HepG2 (cell line): ENCODE measurements around the gene EFNA2. TPM values are rescaled to one million over a fixed set of nuclear protein-coding genes. Genes with fewer than 3 reads are reported as not detected.

Experiments
- CENPT ChIP-seq: sonication (generic); formaldehyde crosslinking; IDR thresholded peaks from 2 replicates; pipeline ENCODE4 v1.8.0; 2022; ENCODE audit warnings: low read depth, mild to moderate bottlenecking, moderate library complexity, missing genetic modification reagents
- HDAC6 ChIP-seq: fragments of 200-600 bp; sonication (generic); IDR thresholded peaks from 2 replicates; pipeline ENCODE4 v1.7.0; 2017; ENCODE audit warnings: mild to moderate bottlenecking, antibody characterized with exemption, low read length, low read depth
- PTBP1 ChIP-seq: fragments of 200-400 bp; formaldehyde crosslinking; IDR thresholded peaks from 2 replicates; pipeline ENCODE4 v1.6.1; 2018; ENCODE audit warnings: low read length, low read depth; ENCODE audit not compliant: poor library complexity, severe bottlenecking
- SOX5 ChIP-seq: IDR thresholded peaks from 2 replicates; pipeline ENCODE4 v1.6.1; 2016; ENCODE audit warnings: borderline replicate concordance
- YEATS2 ChIP-seq: sonication (generic); formaldehyde crosslinking; IDR thresholded peaks from 2 replicates; pipeline ENCODE4 v1.4.0; 2020; ENCODE audit warnings: missing genetic modification reagents, borderline replicate concordance
- ZFP36L1 ChIP-seq: sonication (generic); formaldehyde crosslinking; IDR thresholded peaks from 2 replicates; pipeline ENCODE4 v1.8.0; 2022; ENCODE audit warnings: mild to moderate bottlenecking, missing genetic modification reagents, moderate library complexity
- ZNF138 ChIP-seq: sonication (generic); formaldehyde crosslinking; IDR thresholded peaks from 2 replicates; pipeline ENCODE4 v1.5.0; 2020; ENCODE audit warnings: mild to moderate bottlenecking, low read depth, missing genetic modification reagents
- ZNF30 ChIP-seq: sonication (generic); formaldehyde crosslinking; IDR thresholded peaks from 2 replicates; pipeline ENCODE4 v1.5.0; 2020; ENCODE audit warnings: mild to moderate bottlenecking, missing genetic modification reagents
- ZNF331 ChIP-seq: sonication (generic); formaldehyde crosslinking; IDR thresholded peaks from 2 replicates; pipeline ENCODE4 v1.4.0; 2020; ENCODE audit warnings: missing genetic modification reagents
- ZNF446 ChIP-seq: sonication (generic); formaldehyde crosslinking; IDR thresholded peaks from 2 replicates; pipeline ENCODE4 v1.5.0; 2020; ENCODE audit warnings: mild to moderate bottlenecking, missing genetic modification reagents
- ZNF572 ChIP-seq: sonication (generic); formaldehyde crosslinking; IDR thresholded peaks from 2 replicates; pipeline ENCODE4 v1.5.1; 2020; ENCODE audit warnings: mild to moderate bottlenecking, missing genetic modification reagents
- ZSCAN12 ChIP-seq: sonication (generic); formaldehyde crosslinking; IDR thresholded peaks from 2 replicates; pipeline ENCODE4 v1.9.0; 2021; ENCODE audit warnings: mild to moderate bottlenecking, missing genetic modification reagents
- polyA plus RNA-seq, 8 experiments: library from polyadenylated mRNA; depleted of rRNA in 3 of 8; stranded (reverse) in 7 of 8; unstranded in 1 of 8; fragments of >200 nt; fragmentation: Illumina TruSeq in 4 of 8; extraction: Trizol in 4 of 8; gene quantifications; 2 replicates each; pipeline versions ENCODE4 v1.2.1 to v1.2.3, GENCODE V29; 2011 to 2016; ENCODE audit warnings: low read depth in 4 of 8, missing spikeins in 1 of 8, mixed read lengths in 1 of 8; ENCODE audit not compliant: insufficient read depth in 1 of 8
- total RNA-seq, 5 experiments: library from RNA; depleted of rRNA; stranded (reverse); fragments of >200 nt; fragmentation: Illumina TruSeq; extraction: Trizol; gene quantifications; 2 replicates each; pipeline ENCODE4 v1.2.3, GENCODE V29; 2016; ENCODE audit warnings: low read depth in 1 of 5
- TF ChIP-seq, protein P1 (sequence below): sonication (generic); formaldehyde crosslinking; IDR thresholded peaks from 2 replicates; pipeline ENCODE4 v1.5.0; 2020; ENCODE audit warnings: mild to moderate bottlenecking, missing genetic modification reagents
- TF ChIP-seq, protein P2 (sequence below): IDR thresholded peaks from 2 replicates; pipeline ENCODE4 v1.6.1; 2016; ENCODE audit warnings: low read depth, borderline replicate concordance
- TF ChIP-seq, protein P3 (sequence below): IDR thresholded peaks from 2 replicates; pipeline ENCODE4 v1.6.1; 2018; ENCODE audit warnings: missing genetic modification reagents, mild to moderate bottlenecking, missing compliant biosample characterization
- TF ChIP-seq, protein P4 (sequence below): sonication (generic); formaldehyde crosslinking; IDR thresholded peaks from 2 replicates; pipeline ENCODE4 v1.4.0; 2020; ENCODE audit warnings: missing genetic modification reagents, borderline replicate concordance
- TF ChIP-seq, protein P5 (sequence below): sonication (generic); formaldehyde crosslinking; IDR thresholded peaks from 2 replicates; pipeline ENCODE4 v1.4.0; 2020; ENCODE audit warnings: mild to moderate bottlenecking, missing genetic modification reagents, borderline replicate concordance

Gene EFNA2
- total and polyA plus RNA-seq, 2 of the 13 experiments (the other 11 are each of a cell fraction or from before 2014, with no cell fraction given): 6.0 to 9.9 TPM

DNA sequence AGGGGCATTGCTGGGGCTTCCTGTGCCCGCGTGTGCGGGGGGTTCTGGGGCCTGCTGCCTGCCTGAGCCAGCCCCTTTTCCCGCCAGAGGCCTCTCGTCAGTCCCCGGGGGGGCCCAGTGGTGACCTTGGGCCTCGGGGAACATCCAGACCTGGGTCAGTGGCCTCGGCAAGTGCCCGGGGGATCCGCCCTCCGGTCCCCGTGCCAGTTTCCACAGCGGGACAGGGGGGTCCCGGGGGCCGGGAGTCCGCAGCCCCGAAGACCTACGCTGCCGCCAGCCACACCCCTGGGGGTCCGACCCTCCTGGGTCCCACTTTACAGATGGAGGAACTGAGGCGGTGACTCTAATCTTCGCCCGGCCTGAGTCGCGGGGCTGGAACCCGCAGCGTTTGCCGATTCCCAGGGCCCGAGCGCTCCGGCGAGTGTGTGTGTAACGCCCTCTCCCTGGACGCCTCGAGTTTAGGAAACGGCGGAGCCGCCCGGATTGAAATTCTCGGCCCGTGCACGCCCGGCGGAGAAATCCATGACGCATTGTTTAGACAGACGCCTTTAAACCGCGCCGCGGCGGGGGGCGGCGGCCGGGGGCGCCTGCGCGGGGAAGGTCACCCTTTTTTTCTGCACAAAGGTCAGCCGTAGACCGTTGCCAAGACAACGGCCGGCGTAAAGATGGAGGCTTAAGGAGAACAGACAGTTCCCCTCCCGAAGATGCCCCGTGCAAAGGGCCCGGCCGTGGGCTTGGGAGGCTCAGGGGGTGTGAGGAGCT is 39.3 kb downstream of the EFNA2 start (continued):
- TF ChIP-seq, protein P1, sequence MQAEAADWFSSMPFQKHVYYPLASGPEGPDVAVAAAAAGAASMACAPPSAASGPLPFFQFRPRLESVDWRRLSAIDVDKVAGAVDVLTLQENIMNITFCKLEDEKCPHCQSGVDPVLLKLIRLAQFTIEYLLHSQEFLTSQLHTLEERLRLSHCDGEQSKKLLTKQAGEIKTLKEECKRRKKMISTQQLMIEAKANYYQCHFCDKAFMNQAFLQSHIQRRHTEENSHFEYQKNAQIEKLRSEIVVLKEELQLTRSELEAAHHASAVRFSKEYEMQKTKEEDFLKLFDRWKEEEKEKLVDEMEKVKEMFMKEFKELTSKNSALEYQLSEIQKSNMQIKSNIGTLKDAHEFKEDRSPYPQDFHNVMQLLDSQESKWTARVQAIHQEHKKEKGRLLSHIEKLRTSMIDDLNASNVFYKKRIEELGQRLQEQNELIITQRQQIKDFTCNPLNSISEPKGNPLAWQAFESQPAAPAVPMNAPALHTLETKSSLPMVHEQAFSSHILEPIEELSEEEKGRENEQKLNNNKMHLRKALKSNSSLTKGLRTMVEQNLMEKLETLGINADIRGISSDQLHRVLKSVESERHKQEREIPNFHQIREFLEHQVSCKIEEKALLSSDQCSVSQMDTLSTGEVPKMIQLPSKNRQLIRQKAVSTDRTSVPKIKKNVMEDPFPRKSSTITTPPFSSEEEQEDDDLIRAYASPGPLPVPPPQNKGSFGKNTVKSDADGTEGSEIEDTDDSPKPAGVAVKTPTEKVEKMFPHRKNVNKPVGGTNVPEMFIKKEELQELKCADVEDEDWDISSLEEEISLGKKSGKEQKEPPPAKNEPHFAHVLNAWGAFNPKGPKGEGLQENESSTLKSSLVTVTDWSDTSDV (CRISPR knock-in tag): peak; percentile 79; the same call in 1 of the 2 replicates
- TF ChIP-seq ZNF30 (CRISPR knock-in tag) (no peak), YEATS2 (CRISPR knock-in tag) (peak; percentile 50; the same call in 1 of the 2 replicates), ZNF572 (CRISPR knock-in tag) (no peak), PTBP1 (peak; percentile 54), ZNF138 (no peak), ZNF446 (CRISPR knock-in tag) (no peak), ZFP36L1 (CRISPR knock-in tag) (no peak), SOX5 (CRISPR knock-in tag) (peak; percentile 58; the same call in 1 of the 2 replicates), HDAC6 (no peak), CENPT (CRISPR knock-in tag) (no peak), ZNF331 (CRISPR knock-in tag) (peak; percentile 60), ZSCAN12 (CRISPR knock-in tag) (no peak)
- TF ChIP-seq, protein P2, sequence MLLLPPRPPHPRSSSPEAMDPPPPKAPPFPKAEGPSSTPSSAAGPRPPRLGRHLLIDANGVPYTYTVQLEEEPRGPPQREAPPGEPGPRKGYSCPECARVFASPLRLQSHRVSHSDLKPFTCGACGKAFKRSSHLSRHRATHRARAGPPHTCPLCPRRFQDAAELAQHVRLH: peak; percentile 35; the same call in 1 of the 2 replicates
- TF ChIP-seq, protein P3, sequence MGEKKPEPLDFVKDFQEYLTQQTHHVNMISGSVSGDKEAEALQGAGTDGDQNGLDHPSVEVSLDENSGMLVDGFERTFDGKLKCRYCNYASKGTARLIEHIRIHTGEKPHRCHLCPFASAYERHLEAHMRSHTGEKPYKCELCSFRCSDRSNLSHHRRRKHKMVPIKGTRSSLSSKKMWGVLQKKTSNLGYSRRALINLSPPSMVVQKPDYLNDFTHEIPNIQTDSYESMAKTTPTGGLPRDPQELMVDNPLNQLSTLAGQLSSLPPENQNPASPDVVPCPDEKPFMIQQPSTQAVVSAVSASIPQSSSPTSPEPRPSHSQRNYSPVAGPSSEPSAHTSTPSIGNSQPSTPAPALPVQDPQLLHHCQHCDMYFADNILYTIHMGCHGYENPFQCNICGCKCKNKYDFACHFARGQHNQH (CRISPR knock-in tag): peak; percentile 54; the same call in 1 of the 2 replicates
- TF ChIP-seq, protein P4, sequence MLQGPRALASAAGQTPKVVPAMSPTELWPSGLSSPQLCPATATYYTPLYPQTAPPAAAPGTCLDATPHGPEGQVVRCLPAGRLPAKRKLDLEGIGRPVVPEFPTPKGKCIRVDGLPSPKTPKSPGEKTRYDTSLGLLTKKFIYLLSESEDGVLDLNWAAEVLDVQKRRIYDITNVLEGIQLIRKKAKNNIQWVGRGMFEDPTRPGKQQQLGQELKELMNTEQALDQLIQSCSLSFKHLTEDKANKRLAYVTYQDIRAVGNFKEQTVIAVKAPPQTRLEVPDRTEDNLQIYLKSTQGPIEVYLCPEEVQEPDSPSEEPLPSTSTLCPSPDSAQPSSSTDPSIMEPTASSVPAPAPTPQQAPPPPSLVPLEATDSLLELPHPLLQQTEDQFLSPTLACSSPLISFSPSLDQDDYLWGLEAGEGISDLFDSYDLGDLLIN (CRISPR knock-in tag): no peak
- TF ChIP-seq, protein P5, sequence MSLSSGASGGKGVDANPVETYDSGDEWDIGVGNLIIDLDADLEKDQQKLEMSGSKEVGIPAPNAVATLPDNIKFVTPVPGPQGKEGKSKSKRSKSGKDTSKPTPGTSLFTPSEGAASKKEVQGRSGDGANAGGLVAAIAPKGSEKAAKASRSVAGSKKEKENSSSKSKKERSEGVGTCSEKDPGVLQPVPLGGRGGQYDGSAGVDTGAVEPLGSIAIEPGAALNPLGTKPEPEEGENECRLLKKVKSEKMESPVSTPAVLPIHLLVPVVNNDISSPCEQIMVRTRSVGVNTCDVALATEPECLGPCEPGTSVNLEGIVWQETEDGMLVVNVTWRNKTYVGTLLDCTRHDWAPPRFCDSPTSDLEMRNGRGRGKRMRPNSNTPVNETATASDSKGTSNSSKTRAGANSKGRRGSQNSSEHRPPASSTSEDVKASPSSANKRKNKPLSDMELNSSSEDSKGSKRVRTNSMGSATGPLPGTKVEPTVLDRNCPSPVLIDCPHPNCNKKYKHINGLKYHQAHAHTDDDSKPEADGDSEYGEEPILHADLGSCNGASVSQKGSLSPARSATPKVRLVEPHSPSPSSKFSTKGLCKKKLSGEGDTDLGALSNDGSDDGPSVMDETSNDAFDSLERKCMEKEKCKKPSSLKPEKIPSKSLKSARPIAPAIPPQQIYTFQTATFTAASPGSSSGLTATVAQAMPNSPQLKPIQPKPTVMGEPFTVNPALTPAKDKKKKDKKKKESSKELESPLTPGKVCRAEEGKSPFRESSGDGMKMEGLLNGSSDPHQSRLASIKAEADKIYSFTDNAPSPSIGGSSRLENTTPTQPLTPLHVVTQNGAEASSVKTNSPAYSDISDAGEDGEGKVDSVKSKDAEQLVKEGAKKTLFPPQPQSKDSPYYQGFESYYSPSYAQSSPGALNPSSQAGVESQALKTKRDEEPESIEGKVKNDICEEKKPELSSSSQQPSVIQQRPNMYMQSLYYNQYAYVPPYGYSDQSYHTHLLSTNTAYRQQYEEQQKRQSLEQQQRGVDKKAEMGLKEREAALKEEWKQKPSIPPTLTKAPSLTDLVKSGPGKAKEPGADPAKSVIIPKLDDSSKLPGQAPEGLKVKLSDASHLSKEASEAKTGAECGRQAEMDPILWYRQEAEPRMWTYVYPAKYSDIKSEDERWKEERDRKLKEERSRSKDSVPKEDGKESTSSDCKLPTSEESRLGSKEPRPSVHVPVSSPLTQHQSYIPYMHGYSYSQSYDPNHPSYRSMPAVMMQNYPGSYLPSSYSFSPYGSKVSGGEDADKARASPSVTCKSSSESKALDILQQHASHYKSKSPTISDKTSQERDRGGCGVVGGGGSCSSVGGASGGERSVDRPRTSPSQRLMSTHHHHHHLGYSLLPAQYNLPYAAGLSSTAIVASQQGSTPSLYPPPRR: no peak
